Activated CD8-positive, alpha-beta memory T cell treated with anti-CD3 and anti-CD28 coated beads, Interleukin-2, amount 50 U/mL, for 1 hour (primary cell): Measurements from ENCODE around the gene ERVW-1.

ENCODE experiments used
- DNase-seq: peaks from one replicate; pipeline ENCODE4 v3.0.0-alpha.2; 2020; ENCODE audit errors: extremely low read depth

The ERVW-1 gene

DNA sequence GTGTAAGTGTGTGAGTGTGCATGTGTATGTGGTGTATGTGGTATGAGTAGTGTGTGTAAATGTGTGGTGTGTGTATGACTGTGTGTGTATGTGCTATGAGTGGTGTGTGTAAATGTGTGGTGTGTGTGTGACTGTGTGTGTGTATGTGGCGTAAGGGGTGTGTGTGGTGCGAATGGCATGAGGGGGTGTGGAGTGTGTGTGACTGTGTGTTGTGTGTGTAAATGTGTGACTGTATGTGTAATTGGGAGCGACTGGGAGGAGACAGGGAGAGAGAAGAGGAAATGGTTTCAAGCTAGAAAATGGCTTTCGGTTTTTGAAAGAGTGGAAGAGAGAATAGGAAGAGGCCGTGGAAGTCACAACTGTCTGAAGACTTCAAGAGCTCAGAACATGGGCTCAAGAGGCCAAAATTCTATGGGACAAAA lies 54.0 kb downstream of the ERVW-1 start:
- DNase-seq: no peak

- DNase-seq: no peak
Observed at GRCh38 chr7:92422926-92423325, 54.8 kb downstream of the ERVW-1 start.

DNA sequence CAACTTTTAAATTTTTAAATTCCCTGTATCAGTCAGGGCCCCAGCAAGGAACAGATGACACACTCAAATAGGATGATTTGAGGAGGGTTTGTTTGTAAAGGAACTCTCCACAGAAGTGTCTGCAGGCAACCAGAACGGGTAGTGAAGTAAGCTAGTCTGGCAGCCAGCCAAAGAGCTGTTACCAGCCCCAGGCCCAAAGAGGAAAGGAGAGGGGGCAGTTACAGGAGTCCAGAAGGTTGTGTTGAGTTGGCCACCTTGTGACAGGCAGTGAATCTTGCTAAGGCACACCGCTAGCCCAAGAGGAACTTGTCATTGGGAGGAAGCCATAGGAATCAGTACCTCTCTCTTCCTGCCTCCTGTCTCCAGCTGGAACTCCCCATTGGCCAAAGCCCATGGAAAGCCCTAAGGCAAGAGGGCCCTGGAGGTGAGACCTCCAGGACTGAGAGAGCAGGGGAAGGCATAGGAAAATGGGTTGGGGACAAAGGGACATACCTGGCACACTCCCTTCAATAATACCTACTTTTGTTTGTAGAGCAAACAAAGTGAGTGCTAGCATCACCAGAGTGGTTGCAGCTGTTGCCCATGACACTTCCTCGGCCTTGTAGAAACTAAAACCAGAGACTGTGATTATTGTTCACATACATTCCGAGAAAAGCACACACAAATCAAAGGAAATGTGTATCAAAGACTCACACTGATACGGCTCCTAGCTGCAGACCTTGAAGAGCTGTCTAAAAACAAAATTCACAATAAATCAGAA lies 55.9 kb downstream of the ERVW-1 start:
- no peak for DNase-seq
